HEK293T (cell line): Measurements from ENCODE around the gene FAM50A.

Experiments used
- CTCF ChIA-PET: fragments of 350-600 bp; formaldehyde crosslinking; extraction: SDS; loops from one replicate; lab custom pipeline; 2021; ENCODE audit warnings: antibody characterized with exemption, inconsistent platforms; lab: Yijun Ruan, JAX
- POLR2A ChIA-PET: fragments of 350-600 bp; formaldehyde crosslinking; extraction: SDS; loops from one replicate; lab custom pipeline; 2020; ENCODE audit warnings: antibody characterized with exemption, inconsistent platforms; lab: Yijun Ruan, JAX
- DNase-seq: peaks from one replicate; pipeline ENCODE4 v3.0.0; 2012; ENCODE audit warnings: mixed read lengths; ENCODE audit errors: extremely low spot score
- ARNT ChIP-seq: fragments of 450-650 bp; IDR thresholded peaks from 2 replicates; pipeline ENCODE4 v1.6.1; 2017; ENCODE audit warnings: mild to moderate bottlenecking
- BHLHE40 ChIP-seq: fragments of 450-650 bp; IDR thresholded peaks from 2 replicates; pipeline ENCODE4 v1.6.1; 2016; ENCODE audit warnings: mild to moderate bottlenecking, moderate library complexity, borderline replicate concordance
- CTBP1 ChIP-seq: fragments of 450-650 bp; IDR thresholded peaks from 2 replicates; pipeline ENCODE4 v1.6.1; 2016; ENCODE audit warnings: borderline replicate concordance
- ELF4 ChIP-seq: fragments of 450-650 bp; IDR thresholded peaks from 2 replicates; pipeline ENCODE4 v1.6.1; 2017; ENCODE audit warnings: antibody characterized with exemption
- FOXA1 ChIP-seq: fragments of 450-650 bp; IDR thresholded peaks from 2 replicates; pipeline ENCODE4 v1.6.1; 2016; ENCODE audit warnings: mild to moderate bottlenecking
- FOXK2 ChIP-seq: fragments of 450-650 bp; IDR thresholded peaks from 2 replicates; pipeline ENCODE4 v1.6.1; 2016; ENCODE audit warnings: mild to moderate bottlenecking
- FOXM1 ChIP-seq: fragments of 450-650 bp; IDR thresholded peaks from 2 replicates; pipeline ENCODE4 v1.6.1; 2017; ENCODE audit warnings: mild to moderate bottlenecking, borderline replicate concordance
- HDGF ChIP-seq: fragments of 450-650 bp; IDR thresholded peaks from 2 replicates; pipeline ENCODE4 v1.6.1; 2017; ENCODE audit warnings: antibody characterized with exemption, borderline replicate concordance
- L3MBTL2 ChIP-seq: fragments of 450-650 bp; conservative IDR thresholded peaks from 2 replicates; pipeline ENCODE4 v1.6.1; 2016; ENCODE audit warnings: mild to moderate bottlenecking
- LEF1 ChIP-seq: fragments of 450-650 bp; IDR thresholded peaks from 2 replicates; pipeline ENCODE4 v1.6.1; 2017; ENCODE audit warnings: mild to moderate bottlenecking, borderline replicate concordance
- NFRKB ChIP-seq: fragments of 450-650 bp; IDR thresholded peaks from 2 replicates; pipeline ENCODE4 v1.6.1; 2016; ENCODE audit warnings: mild to moderate bottlenecking, moderate library complexity
- SP1 ChIP-seq: fragments of 450-650 bp; IDR thresholded peaks from 2 replicates; pipeline ENCODE4 v1.6.1; 2017
- SUZ12 ChIP-seq: fragments of 450-650 bp; IDR thresholded peaks from 2 replicates; pipeline ENCODE4 v1.6.1; 2016; ENCODE audit warnings: mild to moderate bottlenecking
- TARDBP ChIP-seq: fragments of 450-650 bp; IDR thresholded peaks from 2 replicates; pipeline ENCODE4 v1.6.1; 2016
- ZNF384 ChIP-seq: fragments of 450-650 bp; IDR thresholded peaks from 2 replicates; pipeline ENCODE4 v1.6.1; 2016
- TF ChIP-seq, protein P1 (sequence below): fragments of 450-650 bp; IDR thresholded peaks from 2 replicates; pipeline ENCODE4 v1.6.1; 2016

Gene FAM50A

DNA sequence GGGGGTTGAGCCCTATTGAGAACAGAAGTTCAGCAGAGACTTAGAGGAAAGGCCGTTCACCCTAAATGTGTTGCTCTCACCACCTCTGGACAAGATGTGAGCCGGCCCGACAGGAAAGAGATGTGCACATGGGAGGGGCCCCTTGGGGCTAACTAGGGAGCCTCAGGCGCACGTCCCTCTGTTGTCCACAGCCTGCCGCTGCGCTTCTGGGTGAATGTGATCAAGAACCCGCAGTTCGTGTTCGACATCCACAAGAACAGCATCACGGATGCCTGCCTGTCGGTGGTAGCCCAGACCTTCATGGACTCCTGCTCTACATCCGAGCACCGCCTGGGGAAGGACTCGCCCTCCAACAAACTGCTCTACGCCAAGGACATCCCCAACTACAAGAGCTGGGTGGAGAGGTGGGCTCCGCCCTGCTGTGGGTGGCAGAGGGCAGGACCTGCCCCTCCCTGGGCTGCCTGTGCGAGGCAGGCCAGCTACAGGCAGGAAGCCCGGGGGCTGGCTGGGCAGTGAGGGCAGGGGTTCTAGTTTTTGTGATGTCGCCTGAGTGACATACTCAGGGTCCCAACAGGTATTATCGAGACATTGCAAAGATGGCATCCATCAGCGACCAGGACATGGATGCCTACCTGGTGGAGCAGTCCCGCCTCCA, 27.1 kb downstream of the FAM50A start:
- DNase-seq = no peak
- POLR2A ChIA-PET = no interaction called here
- CTCF ChIA-PET = no interaction called here
- no peak for TF ChIP-seq ELF4
- no peak for TF ChIP-seq FOXA1
- no peak for TF ChIP-seq SUZ12
- no peak for TF ChIP-seq HDGF
- TF ChIP-seq CTBP1 = no peak
- TF ChIP-seq, protein P1, sequence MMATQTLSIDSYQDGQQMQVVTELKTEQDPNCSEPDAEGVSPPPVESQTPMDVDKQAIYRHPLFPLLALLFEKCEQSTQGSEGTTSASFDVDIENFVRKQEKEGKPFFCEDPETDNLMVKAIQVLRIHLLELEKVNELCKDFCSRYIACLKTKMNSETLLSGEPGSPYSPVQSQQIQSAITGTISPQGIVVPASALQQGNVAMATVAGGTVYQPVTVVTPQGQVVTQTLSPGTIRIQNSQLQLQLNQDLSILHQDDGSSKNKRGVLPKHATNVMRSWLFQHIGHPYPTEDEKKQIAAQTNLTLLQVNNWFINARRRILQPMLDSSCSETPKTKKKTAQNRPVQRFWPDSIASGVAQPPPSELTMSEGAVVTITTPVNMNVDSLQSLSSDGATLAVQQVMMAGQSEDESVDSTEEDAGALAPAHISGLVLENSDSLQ = no peak
- no peak for TF ChIP-seq LEF1
- TF ChIP-seq FOXK2 = no peak
- no peak for TF ChIP-seq BHLHE40
- TF ChIP-seq SP1 = no peak
- TF ChIP-seq TARDBP = no peak
- no peak for TF ChIP-seq ARNT
- TF ChIP-seq FOXM1 = no peak
- no peak for TF ChIP-seq ZNF384
- TF ChIP-seq NFRKB = no peak
- no peak for TF ChIP-seq L3MBTL2

DNA sequence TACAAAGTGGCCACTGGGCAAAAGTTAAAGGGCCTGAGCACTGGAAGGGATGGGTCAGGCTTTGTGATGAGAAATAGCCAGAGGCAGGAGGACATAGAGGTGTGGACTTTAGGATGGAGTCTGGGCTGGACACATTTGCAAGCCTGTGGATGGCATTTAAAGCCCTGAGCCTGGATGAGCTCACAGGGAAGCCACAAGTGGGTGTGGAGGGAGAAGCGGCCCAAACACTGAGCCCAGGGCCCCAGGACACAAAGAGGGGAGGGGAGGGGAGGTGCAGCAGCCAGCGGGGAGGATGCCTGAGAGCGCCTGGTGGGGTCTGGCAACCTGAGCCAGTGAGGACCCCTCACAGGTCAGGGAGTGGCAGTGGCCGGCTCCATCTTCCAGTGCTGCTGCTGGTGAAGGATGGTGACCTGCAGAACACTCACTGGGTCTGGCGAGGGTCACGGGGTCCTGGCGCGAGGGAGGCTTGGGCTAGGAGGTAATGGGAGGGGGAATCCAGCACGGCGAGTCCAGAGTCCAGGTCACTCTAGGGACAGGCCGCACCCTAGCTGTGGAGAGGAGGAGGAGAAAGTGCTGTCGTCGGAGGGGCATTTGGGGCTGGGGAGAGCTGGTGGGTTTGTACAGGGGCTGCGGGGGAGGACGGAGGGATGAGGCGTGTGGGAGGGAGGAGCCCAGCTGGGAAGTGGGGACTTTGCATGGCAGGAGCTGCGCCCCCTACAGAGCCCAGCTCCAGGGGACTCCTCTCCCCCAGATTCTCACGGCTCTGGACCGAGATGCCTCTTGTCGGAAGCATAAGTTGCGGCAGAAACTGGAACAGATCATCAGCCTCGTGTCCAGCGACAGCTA, 28.1 kb downstream of the FAM50A start:
- ChIA-PET POLR2A (interaction anchor here (0.9 kb wide), 1 partner anchor 27 kb away, joined by 3 read pairs; no protein-coding TSS in a partner anchor), CTCF (no interaction called here)
- no peak for DNase-seq
- TF ChIP-seq ELF4 (no peak), NFRKB (no peak), SUZ12 (no peak), L3MBTL2 (no peak), CTBP1 (no peak), HDGF (no peak), SP1 (no peak), FOXK2 (no peak), ARNT (no peak), BHLHE40 (no peak), LEF1 (no peak), TARDBP (no peak), FOXA1 (no peak), FOXM1 (no peak)
- TF ChIP-seq, protein P1 = no peak

DNA sequence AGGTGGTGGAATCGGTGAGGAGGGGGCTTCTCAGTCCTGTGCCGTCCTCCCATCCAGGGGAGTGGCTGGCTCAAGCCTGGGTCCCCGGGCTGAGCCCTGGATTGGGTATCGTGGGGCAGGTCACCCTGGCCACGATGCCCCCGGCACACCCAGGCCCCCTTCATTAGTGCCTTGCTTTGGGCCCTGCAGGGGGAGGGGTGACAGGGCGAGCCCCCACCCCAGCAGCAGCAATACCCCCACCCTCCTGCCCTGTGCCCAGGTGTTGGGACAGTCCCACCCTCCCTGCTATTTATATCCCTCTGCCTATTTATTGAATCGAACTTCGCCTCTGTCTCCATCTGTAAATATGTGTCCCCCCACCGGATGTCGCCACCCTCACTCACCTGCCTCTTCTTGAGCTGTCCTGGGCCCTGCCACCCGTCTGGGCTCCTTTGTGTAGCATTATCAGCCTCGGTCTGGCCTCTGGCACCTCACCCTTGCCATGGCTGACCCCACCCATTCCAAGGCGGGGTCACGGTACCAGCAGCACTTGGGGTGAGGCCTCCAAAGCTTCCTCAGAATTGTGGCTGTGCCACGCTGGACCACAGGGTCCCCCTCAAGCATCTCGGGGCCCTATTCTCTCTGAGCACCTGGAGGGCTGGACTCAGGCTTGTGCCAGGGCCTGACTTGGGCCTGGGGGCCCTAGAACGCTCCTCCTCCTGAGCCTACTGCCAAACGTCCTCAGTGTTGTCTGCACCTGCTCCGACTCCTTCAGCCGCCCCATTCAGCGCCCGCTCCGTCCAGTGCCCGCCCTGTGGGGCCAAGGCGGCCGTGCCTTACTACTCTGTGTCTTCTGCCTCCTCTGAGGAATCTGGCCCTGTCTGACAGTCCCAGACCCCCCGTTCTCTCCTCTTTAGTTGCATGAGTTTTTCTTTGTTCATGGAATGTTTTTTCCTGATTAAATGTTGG, 29.0 kb downstream of the FAM50A start:
- DNase-seq = no peak
- no peak for TF ChIP-seq ARNT
- TF ChIP-seq NFRKB = no peak
- POLR2A ChIA-PET = interaction anchor here (0.9 kb wide), 1 partner anchor 28 kb away, joined by 3 read pairs; no protein-coding TSS in a partner anchor
- CTCF ChIA-PET = interaction anchor here (0.6 kb wide), 1 partner anchor 55 kb away, joined by 4 read pairs; no protein-coding TSS in a partner anchor

DNA sequence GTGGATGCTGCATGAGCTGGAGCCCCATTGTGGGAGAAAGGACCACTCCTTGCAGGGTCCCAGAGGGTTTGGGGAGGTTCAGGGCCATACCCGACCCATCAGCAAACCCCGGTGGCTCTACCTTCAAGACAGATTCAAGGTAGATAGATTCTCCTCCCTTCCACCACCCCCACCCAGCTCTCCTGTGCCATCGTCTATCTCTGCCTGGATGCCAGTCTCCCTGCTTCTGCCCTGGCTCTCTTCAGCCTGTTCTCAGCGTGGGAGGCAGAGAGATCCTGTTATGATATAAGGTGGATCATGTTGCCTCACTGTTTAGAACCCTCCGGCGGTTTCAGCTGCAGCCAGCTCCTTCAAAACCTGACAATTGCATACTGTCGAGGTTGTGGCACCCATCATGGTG, 29.7 kb downstream of the FAM50A start:
- no peak for TF ChIP-seq LEF1
- POLR2A ChIA-PET = no interaction called here
- CTCF ChIA-PET = interaction anchor here (0.6 kb wide), 1 partner anchor 54 kb away, joined by 4 read pairs; no protein-coding TSS in a partner anchor
- DNase-seq = no peak

DNA sequence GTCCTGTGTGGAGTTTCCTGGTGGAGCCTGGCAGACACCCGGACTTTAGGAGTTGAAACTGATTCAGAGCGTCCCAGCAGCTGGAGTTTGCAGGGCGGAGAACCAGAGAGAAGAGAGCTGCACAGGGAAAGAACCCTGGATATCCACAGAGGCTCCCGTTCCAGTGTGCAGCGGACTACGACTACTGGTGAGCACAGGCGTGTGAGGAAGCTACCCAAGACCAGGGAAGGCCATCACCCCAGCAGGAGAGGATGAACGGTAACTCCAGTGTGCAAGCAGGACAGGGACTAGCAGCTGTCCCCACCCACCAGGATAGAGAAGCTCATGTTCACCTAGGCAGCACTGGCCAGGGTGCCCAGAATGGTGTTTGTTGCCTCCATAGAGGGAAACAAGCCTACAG, 32.9 kb downstream of the FAM50A start:
- ChIA-PET CTCF (interaction anchor here (1.6 kb wide), 1 partner anchor 50 kb away, joined by 9 read pairs; no protein-coding TSS in a partner anchor), POLR2A (interaction anchor here (1.1 to 2.5 kb wide), 7 partner anchors 9 to 77 kb away, joined by 3 to 12 read pairs (median 5); partner anchors contain the start of genes FAM50A, SLC10A3 and UBL4A)
- DNase-seq = no peak
- TF ChIP-seq FOXK2 = no peak

DNA sequence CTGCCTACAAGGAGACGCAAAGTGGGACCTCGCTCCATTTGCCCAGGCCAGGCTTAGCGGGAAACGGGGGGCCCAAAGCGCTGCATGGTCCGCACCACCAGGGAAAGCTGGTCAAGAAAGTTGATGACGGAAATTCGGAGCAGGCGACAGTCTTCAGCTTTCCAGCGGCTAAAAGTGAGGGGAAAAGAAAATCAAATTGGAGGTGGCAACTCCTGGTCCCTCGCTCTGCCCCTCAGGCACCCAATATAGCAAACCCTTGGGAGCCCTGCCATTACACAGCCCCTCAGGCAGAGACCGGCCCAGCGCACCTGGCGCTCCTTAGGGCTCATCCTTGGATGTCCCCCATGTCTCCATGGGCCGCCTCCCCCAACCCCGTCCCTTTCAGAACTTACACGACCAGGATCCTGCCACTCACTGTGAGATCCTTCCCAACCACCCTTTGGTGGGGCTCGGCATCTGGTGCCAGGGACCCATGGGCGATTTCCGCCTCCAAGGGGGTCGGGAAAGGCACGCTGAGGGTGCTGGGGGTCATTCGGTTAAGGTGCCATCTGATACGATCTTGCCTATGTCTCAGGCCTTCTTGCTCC, 34.0 kb downstream of the FAM50A start:
- DNase-seq = no peak
- TF ChIP-seq BHLHE40 (no peak), FOXK2 (no peak), FOXA1 (no peak), LEF1 (no peak), ZNF384 (no peak), FOXM1 (no peak), HDGF (no peak), SP1 (no peak), L3MBTL2 (no peak), TARDBP (no peak), ARNT (no peak), CTBP1 (no peak), SUZ12 (no peak), NFRKB (no peak), ELF4 (no peak)
- TF ChIP-seq, protein P1 = no peak
- POLR2A ChIA-PET = interaction anchor here (1.2 to 2.5 kb wide), 8 partner anchors 10 to 80 kb away, joined by 3 to 12 read pairs (median 4); partner anchors contain the start of genes FAM3A, RPL10, SLC10A3 and UBL4A
- CTCF ChIA-PET = interaction anchor here (1.6 kb wide), 1 partner anchor 49 kb away, joined by 9 read pairs; no protein-coding TSS in a partner anchor
